A549 (cell line): ENCODE measurements around the gene CMTM3.

Experiments
- CTCF ChIP-seq: fragments of >200 bp; sonication (Bioruptor Twin); formaldehyde crosslinking; IDR thresholded peaks from 3 replicates; pipeline ENCODE4 v1.5.1; 2016
- SREBF2 ChIP-seq: fragments of 450-650 bp; IDR thresholded peaks from 2 replicates; pipeline ENCODE4 v1.6.1; 2014; ENCODE audit warnings: mild to moderate bottlenecking, moderate library complexity

GRCh38 chr16:66621973-66622372 lies 17.5 kb downstream of the CMTM3 start:
- TF ChIP-seq SREBF2 (no peak), CTCF (no peak)
